Pancreas (tissue), 10 donors: Measurements from ENCODE around the gene SHOX. TPM values are rescaled to one million over a fixed set of nuclear protein-coding genes. Genes with fewer than 3 reads are reported as not detected.

Experiments
- ATAC-seq, 4 donors: fragments of 200-7000 bp; cut with Tn5 transposase; one replicate each; pipeline versions ENCODE4 v1.8.0 to v1.9.1; 2020; ENCODE audit warnings: mild to moderate bottlenecking in 4 of 4, moderate library complexity in 4 of 4
- DNase-seq, 6 donors: peaks; one replicate each; pipeline ENCODE4 v3.0.0-alpha.2; 2020
- FAIRE-seq: peaks from 2 replicates; lab custom pipeline; 2012; peaks lifted over from hg19 to GRCh38; lab: Jason Lieb, UNC
- H3K27ac ChIP-seq, 4 donors: fragments of 200-600 bp; sonication (generic); 1 replicate in 3 of 4; 2 replicates in 1 of 4; pipeline versions ENCODE4 v1.5.0 to v1.8.0; 2020
- H3K27me3 ChIP-seq, 4 donors: fragments of 200-600 bp; one replicate each; pipeline ENCODE4 v1.8.0; 2021
- H3K36me3 ChIP-seq, 3 donors: fragments of 200-600 bp; sonication (generic) in 1 of 3; one replicate each; pipeline versions ENCODE4 v1.5.0 to v1.8.0; 2020 to 2021
- H3K4me1 ChIP-seq, 3 donors: fragments of 200-600 bp; one replicate each; pipeline ENCODE4 v1.8.0; 2021
- H3K4me3 ChIP-seq, 4 donors: fragments of 200-600 bp; sonication (generic) in 2 of 4; one replicate each; pipeline versions ENCODE4 v1.5.0 to v1.8.0; 2020 to 2021
- H3K9me3 ChIP-seq, 4 donors: fragments of 200-600 bp; one replicate each; pipeline ENCODE4 v1.8.0; 2021
- WGBS, 2 donors: extraction: QIAGEN DNeasy Blood & Tissue Kit; methylation state at CpG; one replicate each; pipeline ENCODE4 v1.1.7; 2013; 5-methylcytosine and 5-hydroxymethylcytosine counted together
- intact Hi-C, 3 donors: fragments of 100-400 bp; cut with DNase I; formaldehyde crosslinking; loops; one replicate each; pipeline versions ENCODE4 v1.11.1 to v1.14.2; 2022
- polyA plus RNA-seq, 2 donors: library from polyadenylated mRNA; stranded (reverse); fragments of 200-250 nt; gene quantifications; one replicate each; pipeline ENCODE4 v1.2.3, GENCODE V29; 2013
- total RNA-seq, 6 donors: library from RNA; stranded (reverse); fragmentation: NEBNext Ultra II Directional in 4 of 6; extraction: Animal tissue kit (Norgen Biotek cat#: 25700) in 4 of 6; gene quantifications; one replicate each; pipeline versions ENCODE4 v1.2.1 to v1.2.4, GENCODE V29; 2021 to 2023
- TF ChIP-seq, protein P1 (sequence below), 4 donors: fragments of 200-600 bp; sonication (generic) in 3 of 4; IDR thresholded peaks; one replicate each; pipeline versions ENCODE4 v1.5.0 to v1.8.0; 2021; ENCODE audit warnings: antibody characterized with exemption in 4 of 4
- donor health status: healthy with polysubstance abuse.
- donor health status: DM: no; HTN: no; CAD: no; lungs with moderate emphysema.
- donor health status: DM: no; HTN: no; CAD: no.
- donor health status: control.
- donor health status: control.
- donor health status: Bipolar disorder and iron deficiency.
- donor health status: DM: yes; HTN: yes; CAD: no.
- donor health status: DM: no; HTN: no; CAD: no.
- donor health status: DM: no; HTN: no; CAD: no.
- donor health status: DM: yes; HTN: yes; CAD: no.

Gene SHOX
- total and polyA plus RNA-seq, 8 donors: not detected

DNA sequence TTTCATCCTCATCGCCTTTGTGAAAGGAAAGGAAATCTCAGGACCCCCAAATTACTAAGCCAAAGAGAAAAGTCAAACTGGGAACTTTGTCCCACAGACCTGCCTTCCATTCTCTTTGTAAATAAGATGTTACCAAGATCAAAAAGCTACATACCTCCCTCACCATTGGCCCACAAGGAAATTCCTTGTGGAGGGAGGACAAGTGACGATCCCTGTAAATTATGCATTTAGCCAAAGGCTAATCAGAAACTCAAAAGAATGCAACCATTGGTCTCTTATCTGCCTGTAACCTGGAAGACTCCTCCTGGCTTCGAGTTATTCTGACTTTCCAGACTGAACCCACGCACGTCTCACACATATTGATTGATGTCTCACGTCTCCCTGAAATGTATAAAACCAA is 70.3 kb downstream of the SHOX start:
- WGBS, 2 donors: 21 to 22% methylated on average over 6 of the region's 6 CpGs
- TF ChIP-seq, protein P1, sequence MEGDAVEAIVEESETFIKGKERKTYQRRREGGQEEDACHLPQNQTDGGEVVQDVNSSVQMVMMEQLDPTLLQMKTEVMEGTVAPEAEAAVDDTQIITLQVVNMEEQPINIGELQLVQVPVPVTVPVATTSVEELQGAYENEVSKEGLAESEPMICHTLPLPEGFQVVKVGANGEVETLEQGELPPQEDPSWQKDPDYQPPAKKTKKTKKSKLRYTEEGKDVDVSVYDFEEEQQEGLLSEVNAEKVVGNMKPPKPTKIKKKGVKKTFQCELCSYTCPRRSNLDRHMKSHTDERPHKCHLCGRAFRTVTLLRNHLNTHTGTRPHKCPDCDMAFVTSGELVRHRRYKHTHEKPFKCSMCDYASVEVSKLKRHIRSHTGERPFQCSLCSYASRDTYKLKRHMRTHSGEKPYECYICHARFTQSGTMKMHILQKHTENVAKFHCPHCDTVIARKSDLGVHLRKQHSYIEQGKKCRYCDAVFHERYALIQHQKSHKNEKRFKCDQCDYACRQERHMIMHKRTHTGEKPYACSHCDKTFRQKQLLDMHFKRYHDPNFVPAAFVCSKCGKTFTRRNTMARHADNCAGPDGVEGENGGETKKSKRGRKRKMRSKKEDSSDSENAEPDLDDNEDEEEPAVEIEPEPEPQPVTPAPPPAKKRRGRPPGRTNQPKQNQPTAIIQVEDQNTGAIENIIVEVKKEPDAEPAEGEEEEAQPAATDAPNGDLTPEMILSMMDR (IDR thresholded peaks at IDR 0.05): no peak
- no peak for FAIRE-seq
- intact Hi-C loops: no loop called here
- ATAC-seq: no peak
- H3K4me3 ChIP-seq: no peak overlapping the region
- no peak overlapping the region for H3K27ac ChIP-seq
- no peaks in the 10 kb centered on the region for H3K9me3 ChIP-seq
- no peaks in the 10 kb centered on the region for H3K27me3 ChIP-seq
- DNase-seq: no peak
- H3K36me3 ChIP-seq: no peaks in the 10 kb centered on the region
- no peaks in the 10 kb centered on the region for H3K4me1 ChIP-seq

DNA sequence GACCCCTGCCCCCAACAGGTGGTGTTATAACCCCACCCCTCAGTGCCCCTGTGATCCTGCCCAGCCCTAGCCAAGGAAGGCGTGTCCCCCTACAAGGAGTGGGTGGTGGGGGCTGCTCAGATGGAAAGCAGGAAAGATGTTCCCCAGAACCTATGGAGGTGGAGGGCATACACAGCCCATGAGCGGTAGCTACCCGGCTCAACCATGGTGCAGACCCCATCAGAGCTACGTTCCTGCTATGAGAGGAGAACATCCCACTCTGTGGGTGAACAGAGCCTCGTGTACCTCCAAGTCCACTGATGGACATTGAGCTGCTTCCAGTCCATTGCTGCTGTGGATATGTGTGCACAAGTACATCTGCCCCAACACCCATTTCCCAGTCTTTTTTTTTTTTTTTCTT is 71.1 kb downstream of the SHOX start:
- Histone ChIP-seq H3K27ac (no peak overlapping the region), H3K9me3 (no peaks in the 10 kb centered on the region), H3K4me1 (no peaks in the 10 kb centered on the region), H3K4me3 (no peak overlapping the region), H3K36me3 (no peaks in the 10 kb centered on the region), H3K27me3 (no peaks in the 10 kb centered on the region)
- TF ChIP-seq, protein P1 (IDR thresholded peaks at IDR 0.05): no peak
- ATAC-seq: no peak
- intact Hi-C loops: no loop called here
- 60 to 63% methylated on average over 5 of the region's 5 CpGs for WGBS, 2 donors
- FAIRE-seq: no peak
- DNase-seq: no peak

DNA sequence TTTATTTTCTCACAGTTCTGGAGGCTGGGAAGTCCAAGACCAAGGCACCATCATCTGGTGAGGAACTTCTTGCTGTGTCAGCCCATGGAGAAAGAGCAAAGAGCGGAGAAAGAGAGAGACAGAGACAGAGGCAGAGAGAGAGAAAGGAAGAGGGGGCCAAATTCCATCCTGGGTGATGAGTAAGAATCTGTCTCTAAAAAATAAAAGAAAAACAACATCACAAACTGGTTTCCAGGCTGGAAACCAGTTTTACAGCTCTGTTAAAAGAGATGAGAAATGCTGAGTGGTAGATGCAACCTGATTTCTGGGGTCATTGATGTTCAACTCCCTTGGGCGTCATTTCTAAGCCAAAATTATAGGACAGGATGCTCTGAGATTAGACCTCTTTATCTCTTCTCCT is 72.9 kb downstream of the SHOX start:
- ATAC-seq: no peak
- H3K4me3 ChIP-seq: no peak overlapping the region
- no peaks in the 10 kb centered on the region for H3K4me1 ChIP-seq
- H3K27me3 ChIP-seq: no peaks in the 10 kb centered on the region
- FAIRE-seq: no peak
- H3K36me3 ChIP-seq: no peaks in the 10 kb centered on the region
- TF ChIP-seq, protein P1 (IDR thresholded peaks at IDR 0.05): no peak
- H3K9me3 ChIP-seq: no peaks in the 10 kb centered on the region
- H3K27ac ChIP-seq: no peak overlapping the region
- intact Hi-C loops: no loop called here
- DNase-seq: no peak
- 41 to 48% methylated on average over 2 of the region's 2 CpGs for WGBS, 2 donors

DNA sequence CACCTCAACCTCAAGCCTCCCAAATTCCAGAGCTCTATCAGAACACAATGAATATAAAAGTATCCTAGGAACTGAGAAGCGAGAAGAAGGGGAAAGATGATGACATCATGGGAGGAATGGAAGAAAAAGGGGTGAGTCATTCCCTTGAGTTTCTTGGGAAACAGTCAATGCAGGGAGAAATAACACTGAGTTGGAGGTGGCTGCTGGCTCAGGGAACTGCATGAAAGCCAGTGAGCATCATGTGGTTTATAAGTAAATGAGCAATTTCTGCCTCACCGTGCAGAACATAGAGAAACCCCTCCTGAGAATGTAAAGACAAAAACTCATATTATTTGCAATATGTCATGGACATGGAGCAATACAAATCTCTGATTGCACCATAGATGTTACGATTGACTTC is 73.3 kb downstream of the SHOX start:
- Histone ChIP-seq H3K27me3 (no peaks in the 10 kb centered on the region), H3K4me1 (no peaks in the 10 kb centered on the region), H3K9me3 (no peaks in the 10 kb centered on the region), H3K4me3 (no peak overlapping the region), H3K36me3 (no peaks in the 10 kb centered on the region), H3K27ac (no peak overlapping the region)
- FAIRE-seq (no peak), DNase-seq (no peak), ATAC-seq (no peak)
- intact Hi-C loops: no loop called here
- TF ChIP-seq, protein P1 (IDR thresholded peaks at IDR 0.05): no peak
- 52 to 68% methylated on average over 3 of the region's 3 CpGs for WGBS, 2 donors

Other genes with a start within 250 kb of the SHOX start
- 10 to 100 TPM in 1 of 6 donors, 1 to 10 TPM in 5; 5.0 to 12.9 (median 6.5) TPM for gene PPP2R3B, start 243.9 kb upstream of the SHOX start, total RNA-seq
- gene PPP2R3B, start 243.9 kb upstream of the SHOX start, polyA plus RNA-seq: 10 to 100 TPM; 38.5 to 38.8 TPM